Measurements from ENCODE around the gene SLCO1C1.
A peak's percentile ranks its signal among the peaks of the same experiment; 100 is the strongest.
"Not testable (repeated sequence)": the region's sequence is repeated elsewhere in the genome, so short reads cannot be mapped to it uniquely, and the experiment has no call there.

SLCO1C1 gene

GRCh38 chr12:20695232-20695631 is at the start of gene SLCO1C1:
TSS of gene SLCO1C1 (plus strand) at chr12:20695332. CDS start at chr12:20699577, 4,245 bp downstream.
- DNase-seq, result peak in 25 of 56 donors; percentile 1 to 63 (median 18)

GRCh38 chr12:20646239-20646827 is 48.8 kb upstream of the SLCO1C1 start:
- DNase-seq, result peak in 1 of 56 donors; percentile 19

GRCh38 chr12:20653871-20654270 is 41.3 kb upstream of the SLCO1C1 start:
- no peak for DNase-seq

GRCh38 chr12:20656600-20656999 is 38.5 kb upstream of the SLCO1C1 start:
- no peak for DNase-seq

GRCh38 chr12:20657496-20657895 is 37.6 kb upstream of the SLCO1C1 start:
- DNase-seq, result no peak

- DNase-seq, result no peak
Observed at GRCh38 chr12:20681334-20681733, 13.8 kb upstream of the SLCO1C1 start.

GRCh38 chr12:20696181-20696905 is 1.2 kb downstream of the SLCO1C1 start:
- DNase-seq, result peak in 13 of 56 donors; percentile 1 to 32 (median 9)

GRCh38 chr12:20701106-20701505 is 6.0 kb downstream of the SLCO1C1 start:
- no peak for DNase-seq

- no peak for DNase-seq
Observed at GRCh38 chr12:20704860-20705259, 9.7 kb downstream of the SLCO1C1 start.

GRCh38 chr12:20711846-20712245 is 16.7 kb downstream of the SLCO1C1 start:
- DNase-seq, result no peak

- DNase-seq, result no peak
Observed at GRCh38 chr12:20716037-20716436, 20.9 kb downstream of the SLCO1C1 start.

- no peak for DNase-seq
Observed at GRCh38 chr12:20716985-20717384, 21.9 kb downstream of the SLCO1C1 start.

GRCh38 chr12:20718294-20718693 is 23.2 kb downstream of the SLCO1C1 start:
- DNase-seq, result no peak

GRCh38 chr12:20722142-20722541 is 27.0 kb downstream of the SLCO1C1 start:
- no peak for DNase-seq

GRCh38 chr12:20731274-20731673 is 36.1 kb downstream of the SLCO1C1 start:
- DNase-seq, result no peak

GRCh38 chr12:20740972-20741371 is 45.8 kb downstream of the SLCO1C1 start:
- no peak for DNase-seq

GRCh38 chr12:20748198-20748597 is 53.1 kb downstream of the SLCO1C1 start:
- no peak for DNase-seq

- no peak for DNase-seq
Observed at GRCh38 chr12:20751046-20751445, 55.9 kb downstream of the SLCO1C1 start.

- no peak for DNase-seq
Observed at GRCh38 chr12:20777420-20777819, 82.3 kb downstream of the SLCO1C1 start.

GRCh38 chr12:20778969-20779368 is 83.8 kb downstream of the SLCO1C1 start:
- DNase-seq, result no peak

GRCh38 chr12:20779971-20780370 is 84.8 kb downstream of the SLCO1C1 start:
- DNase-seq, result not testable (repeated sequence)

GRCh38 chr12:20783796-20784357 is 88.7 kb downstream of the SLCO1C1 start:
- not testable (repeated sequence) for DNase-seq

GRCh38 chr12:20792971-20793370 is 97.8 kb downstream of the SLCO1C1 start:
- DNase-seq, result no peak

Measured in amygdala (tissue), 56 donors.